Heart left ventricle (tissue), 13 donors: Measurements from ENCODE around the gene DSCAML1.

ENCODE experiments used
- CTCF ChIP-seq, 12 donors: fragments of 200-600 bp; sonication (generic) in 4 of 12; IDR thresholded peaks; one replicate each; pipeline versions ENCODE4 v1.5.0 to v1.8.0; 2018 to 2022; ENCODE audit warnings: antibody characterized with exemption in 12 of 12, mild to moderate bottlenecking in 5 of 12
- POLR2A ChIP-seq, 2 donors: fragments of 450-650 bp; IDR thresholded peaks; one replicate each; pipeline ENCODE4 v1.6.1; 2017; ENCODE audit warnings: antibody characterized with exemption in 2 of 2, mild to moderate bottlenecking in 2 of 2, moderate library complexity in 2 of 2
- donor health status: ischemic (EF 13 %, LVEDD 7.1; RV severe dilation, severe dysfunction).
- donor health status: DM: no; HTN: yes; CAD: no.
- donor health status: DM: no; HTN: no; CAD: no.
- donor health status: ischemic (EF 25% LVEDD 6.9; RV normal size, moderate dysfunction).
- donor health status: ischemic (EF 25% LVEDD 5.7; RV mildly dilated, moderate dysfunction).
- donor health status: ischemic (EF 35%, LVEDD 5.7; RV mildly dilated, moderate dysfunction).
- donor health status: nonischemic (EF 11% LVEDD 7.7; RV severe dilation, severe dysfunction).
- donor health status: DM: yes; HTN: yes; CAD: no.
- donor health status: PGD.
- donor health status: ischemic (EF 29% LVEDD 5.4; RV normal size, mild dysfunction).
- donor health status: nonischemic (EF 23%, LVEDD 6.1; RV moderate dilation, normal function).

DNA sequence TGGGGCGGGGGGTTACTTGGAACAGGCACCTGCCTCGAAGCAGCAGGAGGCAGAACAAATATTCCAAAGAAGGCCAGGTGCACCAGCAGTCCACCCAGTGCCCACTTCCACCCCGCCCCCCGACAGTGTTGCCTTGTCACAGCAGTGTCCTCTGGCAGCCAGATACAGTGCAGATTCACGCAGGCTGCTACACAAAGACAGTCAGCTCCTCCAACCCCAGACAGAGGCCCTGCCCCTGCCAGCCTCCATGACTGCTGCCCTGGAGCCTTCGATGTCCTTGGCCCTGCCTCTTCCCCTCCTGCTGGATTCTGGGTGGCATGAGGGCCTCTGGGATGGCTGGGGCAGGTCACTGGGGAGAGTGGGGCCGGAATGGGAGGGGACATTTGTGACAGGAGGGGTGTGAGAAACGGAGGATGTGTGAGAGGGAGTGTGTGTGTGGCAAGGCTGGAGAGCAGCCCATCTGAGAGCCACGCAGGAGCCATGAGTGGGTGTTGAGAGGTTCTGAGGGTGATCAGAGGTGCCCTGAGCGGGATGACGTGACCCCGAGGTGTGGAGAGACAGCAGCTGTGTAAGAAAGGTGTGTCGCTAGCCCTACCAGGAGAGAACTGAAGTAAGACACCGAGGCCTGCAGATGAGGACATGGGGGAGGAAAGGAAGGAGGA, 295.6 kb downstream of the DSCAML1 start:
- TF ChIP-seq CTCF (IDR thresholded peaks at IDR 0.05) (no peak), POLR2A (IDR thresholded peaks at IDR 0.05) (no peak)
